Erythroblast (primary cell): ENCODE results near the gene GPRC5D.

Experiments
- DNase-seq, 2 experiments: peaks; one replicate each; lab custom pipeline; 2025; lab: John Stamatoyannopoulos, UW
- GATA1 ChIP-seq: IDR thresholded peaks from 2 replicates; pipeline ENCODE4 v1.6.1; 2011; ENCODE audit warnings: low read depth, mild to moderate bottlenecking, control low read depth, low read length, moderate library complexity
- POLR2A ChIP-seq: IDR thresholded peaks from 2 replicates; pipeline ENCODE4 v1.6.1; 2011; ENCODE audit warnings: mild to moderate bottlenecking, low read length

GPRC5D gene

GRCh38 chr12:12916135-12916944 is 35.6 kb downstream of the GPRC5D start:
- TF ChIP-seq GATA1, result no peak
- TF ChIP-seq POLR2A, result no peak
- DNase-seq, result peak; percentile 79 to 87

- no peak for DNase-seq
- TF ChIP-seq POLR2A (no peak), GATA1 (no peak)
Observed at GRCh38 chr12:12915656-12916055, 36.3 kb downstream of the GPRC5D start.

- DNase-seq, result no peak
- TF ChIP-seq GATA1 (no peak), POLR2A (no peak)
Observed at GRCh38 chr12:12912711-12913110, 39.3 kb downstream of the GPRC5D start.

GRCh38 chr12:12909995-12910420 is 42.0 kb downstream of the GPRC5D start:
- no peak for DNase-seq
- TF ChIP-seq GATA1 (no peak), POLR2A (no peak)

GRCh38 chr12:12909228-12909994 is 42.6 kb downstream of the GPRC5D start:
- DNase-seq, result no peak
- TF ChIP-seq GATA1 (no peak), POLR2A (no peak)

GRCh38 chr12:12908711-12909110 is 43.3 kb downstream of the GPRC5D start:
- TF ChIP-seq POLR2A (no peak), GATA1 (no peak)
- no peak for DNase-seq

GRCh38 chr12:12908252-12908651 is 43.7 kb downstream of the GPRC5D start:
- no peak for TF ChIP-seq POLR2A
- TF ChIP-seq GATA1, result no peak

GRCh38 chr12:12907552-12907951 is 44.4 kb downstream of the GPRC5D start:
- DNase-seq, result no peak
- TF ChIP-seq GATA1, result no peak
- TF ChIP-seq POLR2A, result no peak

More at GRCh38 chr12:12908252-12908651, 43.7 kb downstream of the GPRC5D start:
- no peak for DNase-seq

- DNase-seq, result no peak
- no peak for TF ChIP-seq POLR2A
- no peak for TF ChIP-seq GATA1
Observed at GRCh38 chr12:12903642-12904609, 48.0 kb downstream of the GPRC5D start.

- no peak for DNase-seq
- TF ChIP-seq POLR2A (no peak), GATA1 (no peak)
Observed at GRCh38 chr12:12902036-12902435, 49.9 kb downstream of the GPRC5D start.

GRCh38 chr12:12901158-12901791 is 50.7 kb downstream of the GPRC5D start:
- TF ChIP-seq GATA1, result no peak
- no peak for TF ChIP-seq POLR2A
- DNase-seq, result no peak

GRCh38 chr12:12900786-12901157 is 51.2 kb downstream of the GPRC5D start:
- TF ChIP-seq GATA1 (no peak), POLR2A (no peak)
- DNase-seq, result no peak
